Loucy (cell line): ENCODE results near the gene STAT4.

Experiments used
- H2AFZ ChIP-seq: fragments of 200-600 bp; sonication (generic); 2 replicates; pipeline ENCODE4 v1.6.0; 2016; ENCODE audit warnings: antibody characterized with exemption, mild to moderate bottlenecking, low read length, moderate library complexity
- H3F3A ChIP-seq: fragments of 200-600 bp; 2 replicates; pipeline ENCODE4 v1.6.0; 2016; ENCODE audit warnings: antibody characterized with exemption, low read depth, mild to moderate bottlenecking
- H3K27me3 ChIP-seq: fragments of 200-600 bp; sonication (generic); 2 replicates; pipeline ENCODE4 v1.6.1; 2014; ENCODE audit warnings: low read length, mild to moderate bottlenecking; ENCODE audit not compliant: insufficient read depth, poor library complexity, severe bottlenecking
- H3K36me3 ChIP-seq: fragments of 200-600 bp; sonication (generic); 2 replicates; pipeline ENCODE4 v1.6.1; 2016; ENCODE audit warnings: low read length; ENCODE audit not compliant: insufficient read depth
- H3K4me1 ChIP-seq: fragments of 200-600 bp; sonication (generic); 2 replicates; pipeline ENCODE4 v1.5.1; 2014; ENCODE audit warnings: low read length, mild to moderate bottlenecking; ENCODE audit not compliant: insufficient read depth, poor library complexity, severe bottlenecking
- H3K4me2 ChIP-seq: fragments of 200-600 bp; sonication (generic); 2 replicates; pipeline ENCODE4 v1.6.0; 2014; ENCODE audit warnings: antibody characterized with exemption, low read length, low read depth, mild to moderate bottlenecking; ENCODE audit not compliant: poor library complexity, severe bottlenecking
- H3K4me3 ChIP-seq: fragments of 200-600 bp; sonication (generic); 2 replicates; pipeline ENCODE4 v1.5.1; 2014; ENCODE audit warnings: low read length, mild to moderate bottlenecking, mixed read lengths; ENCODE audit not compliant: poor library complexity, severe bottlenecking
- H3K79me2 ChIP-seq: fragments of 200-600 bp; sonication (generic); 2 replicates; pipeline ENCODE4 v1.6.1; 2014; ENCODE audit warnings: low read length; ENCODE audit not compliant: insufficient read depth
- H3K9ac ChIP-seq: fragments of 200-600 bp; sonication (generic); 2 replicates; pipeline ENCODE4 v1.6.0; 2014; ENCODE audit warnings: mild to moderate bottlenecking, low read depth, low read length, moderate library complexity; ENCODE audit not compliant: poor library complexity, severe bottlenecking
- H3K9me2 ChIP-seq: fragments of 200-600 bp; sonication (generic); replicated peaks from 2 replicates; pipeline ENCODE4 v1.6.1; 2016; ENCODE audit warnings: low read depth, low read length, mixed read lengths
- H3K9me3 ChIP-seq: fragments of 200-600 bp; sonication (generic); 2 replicates; pipeline ENCODE4 v1.6.1; 2014; ENCODE audit warnings: mild to moderate bottlenecking, antibody characterized with exemption, low read length, low read depth; ENCODE audit not compliant: insufficient read depth
- H4K20me1 ChIP-seq: fragments of 200-600 bp; sonication (generic); 2 replicates; pipeline ENCODE4 v1.6.0; 2014; ENCODE audit warnings: antibody characterized with exemption, low read length, mild to moderate bottlenecking; ENCODE audit not compliant: insufficient read depth, poor library complexity, severe bottlenecking
- EZH2phosphoT487 ChIP-seq: fragments of 200-600 bp; IDR thresholded peaks from 2 replicates; pipeline ENCODE4 v1.6.1; 2018; ENCODE audit warnings: antibody characterized with exemption, mild to moderate bottlenecking, moderate library complexity, borderline replicate concordance
- TF ChIP-seq, protein P1 (sequence below): fragments of 200-600 bp; sonication (generic); conservative IDR thresholded peaks from 2 replicates; pipeline ENCODE4 v1.5.1; 2014; ENCODE audit warnings: mild to moderate bottlenecking, antibody characterized with exemption, low read length

The STAT4 gene, protein sequence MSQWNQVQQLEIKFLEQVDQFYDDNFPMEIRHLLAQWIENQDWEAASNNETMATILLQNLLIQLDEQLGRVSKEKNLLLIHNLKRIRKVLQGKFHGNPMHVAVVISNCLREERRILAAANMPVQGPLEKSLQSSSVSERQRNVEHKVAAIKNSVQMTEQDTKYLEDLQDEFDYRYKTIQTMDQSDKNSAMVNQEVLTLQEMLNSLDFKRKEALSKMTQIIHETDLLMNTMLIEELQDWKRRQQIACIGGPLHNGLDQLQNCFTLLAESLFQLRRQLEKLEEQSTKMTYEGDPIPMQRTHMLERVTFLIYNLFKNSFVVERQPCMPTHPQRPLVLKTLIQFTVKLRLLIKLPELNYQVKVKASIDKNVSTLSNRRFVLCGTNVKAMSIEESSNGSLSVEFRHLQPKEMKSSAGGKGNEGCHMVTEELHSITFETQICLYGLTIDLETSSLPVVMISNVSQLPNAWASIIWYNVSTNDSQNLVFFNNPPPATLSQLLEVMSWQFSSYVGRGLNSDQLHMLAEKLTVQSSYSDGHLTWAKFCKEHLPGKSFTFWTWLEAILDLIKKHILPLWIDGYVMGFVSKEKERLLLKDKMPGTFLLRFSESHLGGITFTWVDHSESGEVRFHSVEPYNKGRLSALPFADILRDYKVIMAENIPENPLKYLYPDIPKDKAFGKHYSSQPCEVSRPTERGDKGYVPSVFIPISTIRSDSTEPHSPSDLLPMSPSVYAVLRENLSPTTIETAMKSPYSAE

DNA sequence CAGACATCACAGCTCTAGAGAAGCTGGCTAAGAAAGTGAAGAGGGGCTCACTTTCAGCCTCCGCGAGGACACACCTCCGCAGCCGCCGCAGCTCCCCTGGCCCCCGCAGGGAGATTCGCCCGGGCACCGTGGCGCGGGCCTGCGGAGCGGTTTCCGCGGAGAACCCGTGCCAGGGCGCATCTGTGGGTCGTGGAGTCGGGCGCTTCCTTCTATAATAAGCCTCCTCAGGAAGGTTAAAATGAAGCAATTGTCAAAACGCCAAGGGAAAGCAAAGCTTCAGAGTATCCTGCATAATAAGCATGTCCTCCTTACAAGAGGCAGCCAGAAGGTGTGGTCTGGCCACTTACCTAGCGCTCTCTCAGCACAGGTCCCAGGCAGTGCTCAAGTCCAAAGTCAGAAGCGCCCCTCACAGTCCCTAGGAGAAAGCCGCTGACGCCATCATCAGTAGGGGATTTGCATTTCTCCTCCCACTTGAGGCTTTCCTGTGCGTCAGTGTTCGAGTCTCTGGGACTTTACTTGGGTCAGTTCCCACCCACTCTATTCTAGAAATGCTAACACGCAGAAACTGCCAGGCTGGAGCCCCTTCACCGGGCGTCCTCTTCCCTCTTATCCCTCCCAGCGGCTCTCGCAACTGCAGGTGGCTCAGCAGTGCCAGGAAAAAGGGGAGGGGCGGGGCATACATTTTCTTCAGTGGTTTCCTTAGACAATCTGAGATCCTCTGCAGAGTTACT, at the start of gene STAT4:
Gene STAT4, minus strand, starts transcription at position 395 of the 731 bp plus-strand sequence. CDS start 2,791 bp downstream, outside the sequence.
- H3K9me3 ChIP-seq, result no peaks in the 10 kb centered on the region
- no peaks in the 10 kb centered on the region for H4K20me1 ChIP-seq
- H2AFZ ChIP-seq, result peak within 1 kb of the TSS; percentile 66
- H3K9me2 ChIP-seq, result no peaks in the 10 kb centered on the region
- H3K4me2 ChIP-seq, result peak within 1 kb of the TSS; percentile 81
- H3K79me2 ChIP-seq, result no peaks in the 10 kb centered on the region
- H3K4me1 ChIP-seq, result peaks cover 84% of the 10 kb centered on the region
- no peaks in the 10 kb centered on the region for H3K27me3 ChIP-seq
- no peaks in the 10 kb centered on the region for H3K36me3 ChIP-seq
- H3K4me3 ChIP-seq, result peak within 1 kb of the TSS; percentile 85
- TF ChIP-seq EZH2phosphoT487, result no peak
- TF ChIP-seq, protein P1, sequence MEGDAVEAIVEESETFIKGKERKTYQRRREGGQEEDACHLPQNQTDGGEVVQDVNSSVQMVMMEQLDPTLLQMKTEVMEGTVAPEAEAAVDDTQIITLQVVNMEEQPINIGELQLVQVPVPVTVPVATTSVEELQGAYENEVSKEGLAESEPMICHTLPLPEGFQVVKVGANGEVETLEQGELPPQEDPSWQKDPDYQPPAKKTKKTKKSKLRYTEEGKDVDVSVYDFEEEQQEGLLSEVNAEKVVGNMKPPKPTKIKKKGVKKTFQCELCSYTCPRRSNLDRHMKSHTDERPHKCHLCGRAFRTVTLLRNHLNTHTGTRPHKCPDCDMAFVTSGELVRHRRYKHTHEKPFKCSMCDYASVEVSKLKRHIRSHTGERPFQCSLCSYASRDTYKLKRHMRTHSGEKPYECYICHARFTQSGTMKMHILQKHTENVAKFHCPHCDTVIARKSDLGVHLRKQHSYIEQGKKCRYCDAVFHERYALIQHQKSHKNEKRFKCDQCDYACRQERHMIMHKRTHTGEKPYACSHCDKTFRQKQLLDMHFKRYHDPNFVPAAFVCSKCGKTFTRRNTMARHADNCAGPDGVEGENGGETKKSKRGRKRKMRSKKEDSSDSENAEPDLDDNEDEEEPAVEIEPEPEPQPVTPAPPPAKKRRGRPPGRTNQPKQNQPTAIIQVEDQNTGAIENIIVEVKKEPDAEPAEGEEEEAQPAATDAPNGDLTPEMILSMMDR, result no peak
- H3F3A ChIP-seq, result peaks cover 6% of the 10 kb centered on the region; the same call in 1 of the 2 replicates
- peak within 1 kb of the TSS; percentile 70 for H3K9ac ChIP-seq

DNA sequence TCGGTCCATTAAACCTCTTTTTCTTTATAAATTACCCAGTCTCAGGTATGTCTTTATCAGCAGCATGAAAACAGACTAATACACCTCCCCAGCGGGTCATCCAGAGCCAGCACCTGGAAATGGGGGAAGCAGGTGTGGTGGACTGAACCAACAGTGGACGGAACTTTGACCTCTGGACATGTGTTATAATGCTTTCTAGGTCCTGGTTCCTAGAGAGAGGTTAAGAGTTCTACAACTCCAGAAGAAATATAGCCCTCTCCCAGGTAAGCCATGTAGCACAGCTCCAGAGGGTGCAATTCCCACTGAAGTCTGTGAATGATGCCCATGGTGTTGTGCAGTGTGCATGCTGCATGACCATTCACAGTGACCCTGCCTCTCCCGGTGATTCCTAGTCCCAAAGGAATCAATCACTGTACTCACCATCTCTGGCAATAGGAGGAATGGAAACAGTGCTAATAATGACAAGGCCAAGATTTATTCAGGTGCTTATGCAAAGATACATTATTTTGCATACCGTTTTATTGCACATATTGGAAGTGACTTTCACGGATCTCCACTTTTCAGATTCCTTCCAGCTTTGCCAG, 49.2 kb upstream of the STAT4 start:
- no peak overlapping the region for H3K4me2 ChIP-seq

DNA sequence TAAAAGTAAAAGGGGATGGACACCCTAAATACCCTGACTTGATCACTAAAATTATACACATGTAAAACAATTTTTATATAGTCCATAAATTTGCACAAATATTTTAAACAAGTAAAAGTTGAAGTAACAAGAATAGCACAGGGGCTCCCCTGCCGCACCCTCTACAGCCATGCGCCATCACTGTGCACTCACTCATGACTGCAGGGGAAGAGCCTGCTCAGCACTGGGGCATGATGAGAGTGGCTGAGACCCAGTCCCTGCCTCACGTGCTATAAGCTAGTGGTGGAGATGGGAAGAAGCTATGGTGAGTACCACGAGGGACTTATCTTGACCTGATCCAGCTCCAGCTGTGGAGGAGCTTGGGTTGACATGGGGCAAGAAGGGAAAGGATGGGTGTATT, 47.5 kb upstream of the STAT4 start:
- H3K9me2 ChIP-seq, result no peaks in the 10 kb centered on the region; the same call in 1 of the 2 replicates
- H3K4me2 ChIP-seq, result no peak overlapping the region
- no peaks in the 10 kb centered on the region for H3K36me3 ChIP-seq
- no peak overlapping the region for H3K4me3 ChIP-seq
- peaks cover 34% of the 10 kb centered on the region for H3K4me1 ChIP-seq
- TF ChIP-seq, protein P1, result no peak
- no peak for TF ChIP-seq EZH2phosphoT487
- H2AFZ ChIP-seq, result no peak overlapping the region
- H3K79me2 ChIP-seq, result no peaks in the 10 kb centered on the region
- H4K20me1 ChIP-seq, result no peaks in the 10 kb centered on the region
- H3K9me3 ChIP-seq, result no peaks in the 10 kb centered on the region
- H3K27me3 ChIP-seq, result no peaks in the 10 kb centered on the region
- no peak overlapping the region for H3K9ac ChIP-seq
- H3F3A ChIP-seq, result peaks cover 14% of the 10 kb centered on the region; the same call in 1 of the 2 replicates

More for the DNA sequence above, 49.2 kb upstream of the STAT4 start:
- no peak overlapping the region for H3K4me3 ChIP-seq
- no peak overlapping the region for H2AFZ ChIP-seq
- H3K9me2 ChIP-seq, result no peaks in the 10 kb centered on the region
- H3K9ac ChIP-seq, result no peak overlapping the region
- peaks cover 17% of the 10 kb centered on the region for H3K4me1 ChIP-seq
- H3K36me3 ChIP-seq, result no peaks in the 10 kb centered on the region
- no peaks in the 10 kb centered on the region for H3F3A ChIP-seq
- H4K20me1 ChIP-seq, result no peaks in the 10 kb centered on the region
- TF ChIP-seq EZH2phosphoT487, result no peak
- TF ChIP-seq, protein P1, result no peak
- no peaks in the 10 kb centered on the region for H3K9me3 ChIP-seq
- no peaks in the 10 kb centered on the region for H3K27me3 ChIP-seq
- no peaks in the 10 kb centered on the region for H3K79me2 ChIP-seq
